RWPE1 (cell line): ENCODE results near the gene NDUFS8.

Experiments
- CTCF ChIA-PET: fragments of 350-600 bp; sonication (Branson Sonifier 250); formaldehyde crosslinking; extraction: SDS; loops from one replicate; lab custom pipeline; 2021; lab: Yijun Ruan, JAX
- POLR2A ChIA-PET: fragments of 400-600 bp; formaldehyde crosslinking; extraction: SDS; loops from one replicate; lab custom pipeline; 2020; ENCODE audit warnings: antibody characterized with exemption; ENCODE audit not compliant: low non-redundant PET; lab: Yijun Ruan, JAX
- DNase-seq: peaks from one replicate; pipeline ENCODE4 v3.0.0; 2012; ENCODE audit warnings: low spot score
- H3K27ac ChIP-seq: fragments of 450-650 bp; 2 replicates; pipeline ENCODE4 v1.5.1; 2017
- CTCF ChIP-seq: fragments of 450-650 bp; conservative IDR thresholded peaks from 2 replicates; pipeline ENCODE4 v1.5.1; 2017; ENCODE audit warnings: low read depth, mild to moderate bottlenecking

NDUFS8 gene

DNA sequence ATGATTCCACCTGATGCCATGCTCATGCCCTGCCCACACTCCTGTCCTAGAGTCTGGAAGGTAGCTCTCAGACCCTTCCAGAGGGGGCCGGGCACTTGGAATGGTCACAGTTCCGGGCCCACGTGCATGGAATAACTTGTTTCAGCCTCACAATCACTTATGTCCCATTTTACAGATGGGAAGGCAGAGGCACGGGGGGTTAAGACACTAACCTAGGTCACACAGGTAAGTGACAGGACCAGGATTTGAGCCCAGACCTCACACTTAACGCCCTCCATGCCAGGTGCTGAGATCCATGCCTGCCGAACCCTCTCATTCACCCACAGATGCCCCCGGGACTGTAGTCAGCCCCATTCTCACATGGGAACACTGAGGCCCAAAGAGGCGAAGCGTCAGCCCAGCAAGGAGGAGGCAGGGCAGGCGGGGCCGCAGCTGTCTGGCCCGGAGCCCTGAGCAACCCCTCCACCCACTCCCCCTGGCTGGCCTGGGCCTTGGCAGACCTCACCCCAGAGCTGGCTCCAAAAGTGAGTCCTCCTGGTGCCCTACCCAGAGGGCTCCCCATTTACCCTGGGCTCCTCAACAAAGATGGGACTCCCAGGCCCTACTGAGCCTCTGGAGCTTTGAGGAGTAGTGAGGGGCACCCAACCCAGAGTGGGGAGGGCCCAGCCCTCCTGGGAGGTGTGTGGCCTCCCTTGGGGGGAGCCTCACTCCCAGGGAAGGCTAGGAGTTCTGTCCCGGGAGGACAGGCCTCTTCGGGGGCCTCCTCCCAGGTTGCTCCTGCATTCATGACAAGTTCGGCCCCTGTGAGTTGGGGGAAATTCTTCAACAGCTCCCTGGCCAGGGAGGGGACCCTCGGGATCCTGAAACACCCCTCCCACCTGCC, 22.7 kb upstream of the NDUFS8 start:
- peak overlapping the region; percentile 99 for H3K27ac ChIP-seq
- ChIA-PET CTCF (no interaction called here), POLR2A (no interaction called here)
- no peak for DNase-seq
- TF ChIP-seq CTCF = no peak

GRCh38 chr11:68008381-68009337, 21.8 kb upstream of the NDUFS8 start:
- H3K27ac ChIP-seq = peak overlapping the region; percentile 99
- DNase-seq = no peak
- POLR2A ChIA-PET = no interaction called here
- CTCF ChIA-PET = interaction anchor here (0.7 kb wide), 2 partner anchors 16 to 198 kb away, joined by 4 to 15 read pairs; no protein-coding TSS in a partner anchor
- TF ChIP-seq CTCF = no peak

DNA sequence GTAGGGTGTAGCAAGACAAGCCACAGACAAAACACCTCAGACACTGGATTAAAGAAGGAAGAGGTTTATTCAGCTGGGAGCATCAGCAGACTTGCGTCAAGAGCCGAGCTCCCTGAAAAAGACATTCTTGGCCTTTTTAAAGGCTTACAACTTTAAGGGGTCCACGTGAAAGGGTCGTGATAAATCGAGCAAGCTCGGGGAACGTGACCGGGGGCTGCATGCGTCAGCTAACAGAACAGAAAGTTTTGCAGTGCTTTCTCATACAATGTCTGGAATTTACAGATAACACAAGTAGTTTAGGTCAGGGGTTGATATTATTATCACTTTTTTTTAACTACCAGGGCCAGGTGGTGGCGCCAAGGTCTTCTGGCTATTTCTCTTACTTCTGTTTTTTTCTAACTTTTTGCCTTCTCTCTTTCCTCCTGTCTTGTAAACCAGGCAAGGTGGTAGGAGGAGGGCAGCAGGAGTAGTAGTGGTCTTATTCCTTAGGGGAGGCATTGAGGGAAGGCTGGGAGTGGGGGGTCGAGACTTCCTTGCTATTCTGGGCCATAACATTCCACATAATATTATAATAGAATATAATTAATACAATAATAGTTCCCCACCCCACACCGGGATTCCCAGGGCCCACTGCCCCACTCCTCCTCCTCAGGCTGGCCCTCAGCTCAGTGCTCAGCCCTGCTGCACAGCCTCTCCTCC, 20.9 kb upstream of the NDUFS8 start:
- ChIA-PET CTCF (interaction anchor here (0.6 to 1.2 kb wide), 3 partner anchors 11 to 33 kb away, joined by 4 to 15 read pairs (median 4); no protein-coding TSS in a partner anchor), POLR2A (no interaction called here)
- TF ChIP-seq CTCF = peak; percentile 56
- DNase-seq = no peak
- peak overlapping the region; percentile 99 for H3K27ac ChIP-seq

DNA sequence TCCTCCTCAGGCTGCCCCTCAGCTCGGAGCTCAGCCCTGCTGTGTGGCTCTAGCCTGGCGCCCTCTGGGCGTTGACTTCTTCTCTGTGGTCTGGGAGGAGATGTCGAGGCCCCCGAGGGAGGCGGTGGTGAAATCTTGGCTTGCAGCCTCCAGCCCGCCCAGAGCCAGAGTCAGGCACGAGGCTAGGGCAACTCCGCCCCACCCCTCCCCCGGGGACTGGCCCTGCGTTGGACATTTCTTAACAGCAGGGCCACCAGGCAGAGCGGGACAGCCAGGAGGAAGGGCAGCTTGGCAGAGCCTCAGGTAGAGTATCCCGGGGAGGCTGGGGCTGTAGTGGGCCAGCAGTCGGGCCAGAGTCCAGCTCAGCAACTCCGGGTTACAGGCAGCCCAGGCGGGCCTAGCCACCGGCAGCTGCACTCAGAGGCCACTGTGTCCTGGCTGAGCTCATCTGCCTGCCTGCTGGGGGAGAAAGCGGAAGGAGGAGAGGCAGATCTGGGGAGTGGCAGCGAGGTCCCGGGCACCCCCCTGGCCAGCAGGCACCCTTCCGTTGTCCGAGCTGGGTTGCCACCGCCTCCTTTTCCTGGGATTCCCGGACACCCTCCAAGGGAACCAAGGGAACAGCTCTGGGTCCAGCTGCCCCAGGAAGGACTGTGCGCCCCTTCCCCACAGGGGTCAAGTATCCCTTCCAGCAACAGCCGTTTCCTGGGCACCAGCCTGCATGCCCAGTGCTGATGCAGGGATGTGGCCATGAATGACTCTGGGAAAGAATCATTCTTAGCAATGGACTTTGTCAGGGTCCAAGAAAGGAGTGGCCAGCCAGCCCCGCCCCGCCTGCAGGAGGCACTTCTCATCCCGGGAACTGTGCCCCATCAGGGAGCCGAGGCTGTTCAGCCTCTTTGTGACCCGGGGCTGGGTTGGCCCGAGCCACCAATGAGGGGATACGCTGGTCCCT, 20.1 kb upstream of the NDUFS8 start, which contains the start of gene ALDH3B1:
Gene ALDH3B1, plus strand, starts transcription at position 238 of the 952 bp plus-strand sequence. CDS start 4,971 bp downstream, outside the sequence.
- DNase-seq = peak; percentile 70
- H3K27ac ChIP-seq = peak within 1 kb of the TSS; percentile 99
- ChIA-PET CTCF (interaction anchor here (0.6 to 1.2 kb wide), 3 partner anchors 10 to 32 kb away, joined by 3 to 4 read pairs (median 4); no protein-coding TSS in a partner anchor), POLR2A (interaction anchor here (0.5 kb wide), 1 partner anchor 381 kb away, joined by 3 read pairs; no protein-coding TSS in a partner anchor)
- TF ChIP-seq CTCF = no peak

DNA sequence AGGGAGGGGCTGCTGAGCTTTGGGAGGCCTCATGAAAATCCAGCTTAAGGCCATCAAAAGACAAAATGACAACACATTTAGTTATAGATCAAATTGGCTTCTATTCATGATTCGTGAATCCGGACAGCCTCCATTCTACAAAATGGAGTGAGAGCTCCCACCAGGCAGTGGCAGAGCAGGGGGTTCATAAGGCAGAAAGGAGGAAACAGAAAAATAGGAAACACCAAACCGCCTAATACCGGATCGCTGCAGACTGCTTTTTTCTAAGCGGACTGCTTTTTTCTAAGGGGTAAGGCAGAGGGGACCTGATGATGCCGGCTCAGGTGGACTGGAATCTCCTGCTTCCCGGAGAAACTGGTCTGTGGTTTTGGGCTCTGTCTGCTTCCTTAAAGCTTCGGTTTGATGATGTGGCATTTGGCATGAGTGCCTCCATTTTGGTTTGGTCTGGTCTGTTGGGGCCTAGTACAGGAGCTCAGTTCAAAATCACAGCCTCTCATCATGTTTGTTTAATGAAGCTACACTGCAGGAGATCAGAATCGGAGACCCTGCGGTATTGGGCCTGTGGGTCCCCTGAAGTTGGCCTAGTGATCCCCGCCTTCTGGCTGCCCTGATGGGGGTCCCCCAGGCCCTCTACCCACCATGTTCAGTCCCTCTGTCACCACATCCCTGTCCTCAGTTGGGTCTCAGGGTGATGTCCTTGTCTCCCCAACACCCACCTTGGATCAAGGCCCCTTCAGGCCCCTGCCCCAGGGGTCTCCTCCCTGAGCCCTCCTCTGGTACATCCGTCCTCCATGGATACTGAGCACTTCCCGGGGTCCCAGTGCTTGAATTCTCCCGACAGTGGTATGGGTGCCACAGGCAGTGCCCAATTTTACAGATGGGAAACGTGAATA, 19.2 kb upstream of the NDUFS8 start:
- no peak for TF ChIP-seq CTCF
- POLR2A ChIA-PET = no interaction called here
- no peak for DNase-seq
- H3K27ac ChIP-seq = peak overlapping the region; percentile 99
- CTCF ChIA-PET = interaction anchor here (0.6 kb wide), 1 partner anchor 17 kb away, joined by 3 read pairs; no protein-coding TSS in a partner anchor
